Liver (tissue), 3 donors: ENCODE results near the gene ENAM.

Experiments
- CTCF ChIP-seq: fragments of 150-350 bp; IDR thresholded peaks from 2 replicates; pipeline ENCODE4 v1.5.1; 2017; ENCODE audit warnings: improper control_type of control experiment, low read depth, low read length; ENCODE audit not compliant: missing input control
- GABPA ChIP-seq, 2 donors: IDR thresholded peaks in 1 of 2; conservative IDR thresholded peaks in 1 of 2; 2 replicates each; pipeline ENCODE4 v1.6.1; 2016; ENCODE audit warnings: antibody characterized with exemption in 2 of 2, mild to moderate bottlenecking in 1 of 2, moderate library complexity in 1 of 2
- MAX ChIP-seq: IDR thresholded peaks from 2 replicates; pipeline ENCODE4 v1.6.1; 2016; ENCODE audit warnings: antibody characterized with exemption
- donor health status: healthy.
- donor health status: healthy.

GRCh38 chr4:70613306-70614183 is 15.0 kb upstream of the ENAM start:
- TF ChIP-seq CTCF (no peak), GABPA (IDR thresholded peaks at IDR 0.05 in 1 of 2, conservative IDR thresholded peaks at IDR 0.05 in 1 of 2) (no peak), MAX (no peak)
